Activated naive CD8-positive, alpha-beta T cell treated with anti-CD3 and anti-CD28 coated beads, Interleukin-2, amount 50 U/mL, for 24 hours (primary cell): ENCODE results near the gene PEX7.
"Not testable (repeated sequence)": the region's sequence is repeated elsewhere in the genome, so short reads cannot be mapped to it uniquely, and the experiment has no call there.

Source experiments
- ATAC-seq: fragments of 150-1000 bp; cut with Tn5 transposase; one replicate; pipeline ENCODE4 v1.10.0; 2021
- DNase-seq: peaks from one replicate; pipeline ENCODE4 v3.0.0; 2021
- H3K27ac Mint-ChIP-seq: one replicate; pipeline ENCODE4 v1.8.0; 2021; ENCODE audit warnings: mild to moderate bottlenecking, mixed read lengths
- H3K27me3 Mint-ChIP-seq: one replicate; pipeline ENCODE4 v1.8.0; 2021; ENCODE audit warnings: mixed read lengths
- H3K36me3 Mint-ChIP-seq: one replicate; pipeline ENCODE4 v1.8.0; 2021; ENCODE audit warnings: low read depth, mixed read lengths
- H3K4me1 Mint-ChIP-seq: one replicate; pipeline ENCODE4 v1.8.0; 2021; ENCODE audit warnings: mixed read lengths
- H3K4me3 Mint-ChIP-seq: one replicate; pipeline ENCODE4 v1.8.0; 2021; ENCODE audit warnings: mild to moderate bottlenecking, moderate library complexity, mixed read lengths
- H3K9me3 Mint-ChIP-seq: one replicate; pipeline ENCODE4 v1.8.0; 2021; ENCODE audit warnings: mixed read lengths

PEX7 gene

DNA sequence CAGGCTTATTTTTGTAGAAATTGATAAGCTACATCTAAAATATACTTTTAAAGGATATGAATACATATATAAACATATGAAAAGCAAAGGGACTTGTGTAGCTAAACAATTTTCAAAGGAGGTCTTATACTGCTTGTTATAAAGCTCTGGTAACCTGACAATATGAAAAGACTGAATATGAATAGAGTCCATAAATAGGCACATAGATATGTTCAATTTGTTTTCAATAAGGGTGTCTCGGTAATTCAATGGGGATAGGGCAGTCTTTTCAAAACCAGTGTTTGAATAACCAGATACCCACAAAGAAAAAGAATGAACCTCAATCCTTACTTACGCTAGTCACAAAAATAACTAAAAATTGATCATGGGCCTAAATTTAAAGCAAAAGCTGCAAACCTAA is 20.8 kb upstream of the PEX7 start:
- Mint-ChIP-seq H3K36me3 (no peaks in the 10 kb centered on the region), H3K4me1 (no peaks in the 10 kb centered on the region), H3K27me3 (no peaks in the 10 kb centered on the region), H3K9me3 (no peaks in the 10 kb centered on the region), H3K27ac (no peak overlapping the region), H3K4me3 (no peak overlapping the region)
- no peak for ATAC-seq
- DNase-seq: no peak

DNA sequence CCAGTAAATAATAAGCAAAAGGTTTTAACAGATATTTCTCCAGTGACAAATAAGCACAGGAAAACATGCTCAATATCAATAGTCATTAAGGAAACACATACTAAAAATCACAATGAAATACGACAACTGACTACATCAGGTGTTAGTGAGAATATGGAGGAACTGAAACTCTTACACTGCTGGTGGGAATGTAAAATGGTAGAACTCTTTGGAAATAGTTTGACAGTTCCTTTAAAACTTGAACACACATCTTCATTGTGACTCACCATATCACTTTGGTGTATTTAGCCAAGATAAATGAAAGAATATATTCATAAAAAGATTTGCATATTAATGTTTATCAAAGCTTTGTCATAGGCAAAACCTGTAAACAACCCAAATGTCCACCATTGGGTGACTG is 18.8 kb upstream of the PEX7 start:
- DNase-seq (no peak), ATAC-seq (no peak)
- H3K9me3 Mint-ChIP-seq: no peaks in the 10 kb centered on the region
- no peak overlapping the region for H3K4me3 Mint-ChIP-seq
- no peaks in the 10 kb centered on the region for H3K4me1 Mint-ChIP-seq
- H3K36me3 Mint-ChIP-seq: no peaks in the 10 kb centered on the region
- H3K27ac Mint-ChIP-seq: no peak overlapping the region
- no peaks in the 10 kb centered on the region for H3K27me3 Mint-ChIP-seq

GRCh38 chr6:136809091-136809860 is 13.1 kb upstream of the PEX7 start:
- ATAC-seq (no peak), DNase-seq (no peak)
- H3K27ac Mint-ChIP-seq: no peak overlapping the region
- H3K4me3 Mint-ChIP-seq: no peak overlapping the region
- no peaks in the 10 kb centered on the region for H3K36me3 Mint-ChIP-seq
- no peaks in the 10 kb centered on the region for H3K4me1 Mint-ChIP-seq
- H3K9me3 Mint-ChIP-seq: no peaks in the 10 kb centered on the region
- H3K27me3 Mint-ChIP-seq: no peaks in the 10 kb centered on the region

DNA sequence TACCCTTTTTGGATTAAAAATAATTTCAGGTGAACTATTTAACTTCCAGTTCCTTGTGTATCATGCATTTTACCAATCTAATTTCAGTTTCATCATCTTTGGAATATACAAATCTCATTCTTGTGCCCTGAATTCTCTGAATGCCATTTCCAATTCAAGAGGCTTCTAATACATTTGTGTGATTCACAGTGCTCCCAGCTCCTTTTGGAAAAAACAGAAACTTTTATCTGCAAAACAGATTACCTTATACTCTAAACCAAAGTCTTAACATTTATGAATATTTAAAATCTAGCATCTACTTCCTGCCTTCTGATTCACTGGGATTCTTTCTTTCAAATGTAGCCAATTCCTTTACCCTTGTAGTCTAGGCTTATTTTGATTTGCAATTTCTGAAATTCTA is 11.1 kb upstream of the PEX7 start:
- Mint-ChIP-seq H3K27ac (no peak overlapping the region), H3K36me3 (no peaks in the 10 kb centered on the region), H3K9me3 (no peaks in the 10 kb centered on the region), H3K4me3 (no peak overlapping the region), H3K27me3 (peaks cover 1% of the 10 kb centered on the region), H3K4me1 (peaks cover 2% of the 10 kb centered on the region)
- no peak for ATAC-seq
- DNase-seq: no peak

DNA sequence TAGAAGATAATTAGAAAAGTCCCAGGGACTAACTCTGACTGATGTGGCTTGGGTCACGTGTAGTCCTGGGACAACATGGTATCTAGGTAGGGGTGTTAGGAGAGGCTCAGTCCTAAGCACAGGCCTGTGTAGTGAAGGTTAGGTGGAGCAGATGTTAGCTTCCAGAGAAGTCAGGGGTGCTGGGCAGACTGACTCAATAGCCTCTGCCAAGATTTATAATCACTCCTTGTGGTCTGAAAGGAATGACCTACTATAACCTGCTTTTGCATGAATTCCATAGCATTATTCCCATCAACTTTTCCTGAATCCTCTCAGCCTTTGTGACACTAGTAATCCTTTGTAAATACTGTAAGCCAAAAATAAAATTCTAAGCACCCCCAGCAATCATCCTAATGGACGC is 10.2 kb upstream of the PEX7 start:
- DNase-seq (no peak), ATAC-seq (no peak)
- Mint-ChIP-seq H3K4me3 (no peak overlapping the region), H3K36me3 (no peaks in the 10 kb centered on the region), H3K9me3 (no peaks in the 10 kb centered on the region), H3K27me3 (peaks cover 1% of the 10 kb centered on the region), H3K27ac (no peak overlapping the region), H3K4me1 (peaks cover 2% of the 10 kb centered on the region)

DNA sequence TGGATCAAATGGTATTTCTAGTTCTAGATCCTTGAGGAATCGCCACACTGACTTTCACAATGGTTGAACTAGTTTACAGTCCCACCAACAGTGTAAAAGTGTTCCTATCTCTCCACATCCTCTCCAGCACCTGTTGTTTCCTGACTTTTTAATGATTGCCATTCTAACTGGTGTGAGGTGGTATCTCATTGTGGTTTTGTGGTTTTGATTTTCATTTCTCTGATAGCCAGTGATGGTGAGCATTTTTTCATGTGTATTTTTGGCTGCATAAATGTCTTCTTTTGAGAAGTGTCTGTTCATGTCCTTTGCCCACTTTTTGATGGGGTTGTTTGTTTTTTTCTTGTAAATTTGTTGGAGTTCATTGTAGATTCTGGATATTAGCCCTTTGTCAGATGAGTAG is 6.8 kb upstream of the PEX7 start:
- not testable (repeated sequence) for H3K27me3 Mint-ChIP-seq, H3K27ac Mint-ChIP-seq, H3K9me3 Mint-ChIP-seq, H3K4me3 Mint-ChIP-seq, H3K36me3 Mint-ChIP-seq, ATAC-seq, H3K4me1 Mint-ChIP-seq, DNase-seq

- Mint-ChIP-seq H3K27ac (no peak overlapping the region), H3K27me3 (peaks cover 6% of the 10 kb centered on the region), H3K4me3 (no peak overlapping the region), H3K36me3 (no peaks in the 10 kb centered on the region), H3K4me1 (peaks cover 5% of the 10 kb centered on the region), H3K9me3 (no peaks in the 10 kb centered on the region)
- ATAC-seq (no peak), DNase-seq (no peak)
These were observed 5.7 kb upstream of the PEX7 start for GRCh38 chr6:136816656-136817055.

DNA sequence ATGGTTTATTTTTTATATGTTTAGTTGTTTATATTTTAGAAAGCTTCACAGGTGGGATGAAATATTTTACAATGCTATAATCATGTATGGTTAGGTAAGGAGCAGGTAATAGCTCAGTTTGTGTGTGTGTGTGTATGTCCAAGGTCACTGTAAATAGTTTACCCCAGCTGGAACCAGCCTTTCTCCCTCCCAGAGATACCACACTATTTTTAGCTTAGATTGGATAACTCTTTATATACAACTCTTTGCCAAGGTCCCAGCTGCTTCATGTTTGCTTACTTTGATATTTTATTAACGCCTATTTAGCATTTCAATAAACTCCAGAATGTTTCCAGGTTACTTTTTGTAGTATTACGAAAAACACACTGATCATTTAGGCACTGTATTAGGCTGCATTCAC is 1.8 kb upstream of the PEX7 start:
- Mint-ChIP-seq H3K4me1 (peaks cover 21% of the 10 kb centered on the region), H3K27ac (no peak overlapping the region), H3K36me3 (peaks cover 11% of the 10 kb centered on the region), H3K27me3 (peaks cover 5% of the 10 kb centered on the region), H3K4me3 (no peak overlapping the region), H3K9me3 (no peaks in the 10 kb centered on the region)
- ATAC-seq (no peak), DNase-seq (no peak)

DNA sequence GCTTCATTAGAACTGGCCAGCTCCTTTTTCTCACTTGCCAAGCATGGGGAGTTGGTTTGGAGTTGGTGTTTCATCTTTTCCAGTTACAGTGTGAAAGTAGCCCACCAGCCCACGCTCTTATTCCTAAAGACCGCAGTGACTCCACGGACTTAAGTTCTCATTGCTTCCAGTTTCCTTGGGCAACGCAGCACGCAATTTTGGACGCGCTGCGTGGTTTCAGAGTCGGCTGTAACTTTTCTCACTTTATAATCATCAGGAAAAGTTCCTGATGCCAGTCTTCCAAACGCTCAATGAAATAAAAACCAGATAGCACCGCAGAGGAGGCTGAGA is 381 bp upstream of the PEX7 start:
- ATAC-seq: peak; percentile 6

DNA sequence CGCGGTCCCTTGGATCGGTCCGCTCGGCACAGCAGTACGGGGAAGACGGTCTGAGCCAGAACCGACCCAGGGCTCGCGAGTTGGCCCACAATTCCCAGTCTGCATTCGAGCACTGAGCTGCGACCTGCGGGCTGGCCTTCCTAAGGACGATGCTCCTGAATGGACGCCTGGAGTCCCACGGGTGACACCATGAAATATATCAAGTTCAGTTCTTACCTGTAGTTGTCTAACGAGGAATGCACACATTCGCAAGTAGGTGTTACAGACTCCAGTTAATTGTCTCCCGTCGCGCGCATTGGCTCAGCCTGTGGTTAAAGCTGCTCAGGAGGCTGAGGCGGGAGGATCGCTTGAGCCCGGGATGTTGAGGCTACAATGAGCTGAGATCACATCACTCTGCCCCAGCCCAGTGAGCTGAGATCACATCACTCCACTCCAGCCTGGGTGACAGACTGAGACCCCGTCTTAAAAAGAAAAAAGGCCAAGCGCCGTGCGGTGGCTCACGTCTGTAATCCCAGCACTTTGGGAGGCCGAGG is 802 bp downstream of the PEX7 start:
- H3K4me1 Mint-ChIP-seq: peaks cover 24% of the 10 kb centered on the region
- ATAC-seq (no peak), DNase-seq (no peak)

More for the DNA sequence above, 381 bp upstream of the PEX7 start:
- Mint-ChIP-seq H3K27ac (peak overlapping the region; percentile 99), H3K4me1 (peaks cover 24% of the 10 kb centered on the region), H3K9me3 (no peaks in the 10 kb centered on the region), H3K36me3 (peaks cover 20% of the 10 kb centered on the region), H3K27me3 (peaks cover 4% of the 10 kb centered on the region), H3K4me3 (peak overlapping the region; percentile 96)
- DNase-seq: peak; percentile 25

GRCh38 chr6:136826216-136826615 is 3.8 kb downstream of the PEX7 start:
- Mint-ChIP-seq H3K9me3 (peaks cover 8% of the 10 kb centered on the region), H3K27ac (no peak overlapping the region), H3K4me1 (peaks cover 27% of the 10 kb centered on the region), H3K36me3 (peaks cover 38% of the 10 kb centered on the region), H3K4me3 (no peak overlapping the region), H3K27me3 (no peaks in the 10 kb centered on the region)
- ATAC-seq: no peak
- DNase-seq: no peak

More for the DNA sequence above, 802 bp downstream of the PEX7 start:
- Mint-ChIP-seq H3K36me3 (peaks cover 24% of the 10 kb centered on the region), H3K4me3 (peak overlapping the region; percentile 96), H3K27me3 (no peaks in the 10 kb centered on the region), H3K27ac (peak overlapping the region; percentile 92), H3K9me3 (no peaks in the 10 kb centered on the region)

DNA sequence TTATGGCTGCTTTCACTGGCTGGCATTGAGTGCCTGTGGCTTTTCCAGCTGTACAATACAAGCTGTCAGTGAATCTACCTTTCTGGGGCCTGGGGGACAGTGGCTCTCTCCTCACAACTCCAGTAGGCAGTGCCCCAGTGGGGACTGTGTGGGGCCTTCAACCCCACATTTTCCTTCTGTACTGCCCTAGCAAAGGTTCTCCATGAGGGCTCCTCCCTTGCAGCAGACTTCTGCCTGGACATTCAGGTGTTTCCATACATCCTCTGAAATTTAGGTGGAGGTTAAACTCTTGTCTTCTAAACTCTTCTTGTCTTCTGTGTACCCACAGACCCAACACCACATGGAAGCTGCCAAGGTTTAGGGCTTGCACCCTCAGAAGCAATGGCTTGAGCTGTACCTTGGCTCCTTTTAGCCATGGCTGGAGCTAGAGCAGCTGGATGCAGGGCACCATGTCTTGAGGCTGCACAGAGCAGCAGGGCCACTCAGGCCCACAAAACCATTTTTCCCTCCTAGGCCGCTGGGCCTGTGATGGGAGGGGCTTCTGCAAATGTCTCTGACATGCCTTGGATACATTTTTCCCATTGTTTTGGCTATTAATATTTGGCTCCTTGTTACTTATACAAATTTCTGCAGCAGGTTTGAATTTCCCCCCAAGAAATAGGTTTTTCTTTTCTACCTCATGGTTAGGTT is 9.6 kb downstream of the PEX7 start:
- ATAC-seq (no peak), DNase-seq (no peak)
- Mint-ChIP-seq H3K9me3 (peaks cover 24% of the 10 kb centered on the region), H3K4me3 (no peak overlapping the region), H3K4me1 (peaks cover 3% of the 10 kb centered on the region), H3K36me3 (peaks cover 50% of the 10 kb centered on the region), H3K27ac (no peak overlapping the region), H3K27me3 (no peaks in the 10 kb centered on the region)

DNA sequence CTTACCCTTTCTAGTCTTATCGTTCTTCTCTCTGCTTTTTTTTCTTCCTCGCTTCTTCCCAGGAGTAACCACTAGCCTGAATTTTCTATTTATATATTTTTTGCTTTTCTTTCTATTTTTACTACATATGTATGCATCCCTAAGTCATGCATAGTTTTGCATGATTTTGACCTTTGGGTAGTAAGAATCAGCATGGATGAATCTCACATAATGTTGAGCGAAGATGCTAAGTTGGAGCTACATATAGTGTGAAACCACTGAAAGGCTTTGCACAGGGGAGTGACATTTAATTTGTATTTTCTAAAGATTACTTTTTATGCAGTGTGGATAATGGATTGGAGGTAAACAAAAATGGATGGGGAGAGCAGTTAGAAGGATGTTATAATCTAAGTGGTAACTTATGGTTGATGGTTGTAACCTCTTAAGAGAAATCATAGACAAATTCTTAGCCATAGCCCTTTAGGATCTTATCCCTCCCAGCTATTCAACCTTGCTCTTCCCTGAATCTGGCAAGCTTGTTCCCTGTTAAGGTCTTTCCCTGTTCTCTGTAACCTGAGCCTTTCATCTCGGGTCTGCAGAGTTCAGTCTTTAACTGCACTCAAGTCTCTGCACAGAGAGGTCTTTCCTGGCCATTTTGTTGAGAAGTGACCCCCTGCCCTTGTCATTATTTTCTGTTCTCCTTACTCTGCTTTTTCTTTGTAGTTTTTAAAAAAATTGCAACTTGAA is 18.0 kb downstream of the PEX7 start:
- Mint-ChIP-seq H3K9me3 (no peaks in the 10 kb centered on the region), H3K36me3 (peaks cover 3% of the 10 kb centered on the region), H3K27me3 (no peaks in the 10 kb centered on the region), H3K27ac (no peak overlapping the region), H3K4me1 (no peaks in the 10 kb centered on the region), H3K4me3 (no peak overlapping the region)
- ATAC-seq (no peak), DNase-seq (no peak)

GRCh38 chr6:136843210-136843609 is 20.8 kb downstream of the PEX7 start:
- Mint-ChIP-seq H3K36me3 (peaks cover 14% of the 10 kb centered on the region), H3K27ac (no peak overlapping the region), H3K9me3 (no peaks in the 10 kb centered on the region), H3K4me1 (no peaks in the 10 kb centered on the region), H3K4me3 (no peak overlapping the region), H3K27me3 (no peaks in the 10 kb centered on the region)
- DNase-seq (no peak), ATAC-seq (no peak)

DNA sequence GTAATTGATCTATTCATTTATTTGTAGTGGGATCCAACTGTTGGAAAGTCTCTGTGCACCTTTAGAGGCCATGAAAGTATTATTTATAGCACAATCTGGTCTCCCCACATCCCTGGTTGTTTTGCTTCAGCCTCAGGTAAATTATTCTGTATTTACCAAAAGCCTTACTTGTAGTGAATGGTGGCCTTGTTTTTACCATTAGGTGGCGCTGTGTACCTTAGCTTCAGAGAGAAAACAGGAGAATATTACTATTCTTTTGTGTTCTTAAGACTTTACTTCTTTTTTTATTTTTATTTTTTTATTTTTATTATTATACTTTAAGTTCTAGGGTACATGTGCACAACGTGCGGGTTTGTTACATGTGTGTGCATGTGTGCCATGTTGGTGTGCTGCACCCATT is 23.7 kb downstream of the PEX7 start:
- Mint-ChIP-seq H3K36me3 (peaks cover 36% of the 10 kb centered on the region), H3K27ac (no peak overlapping the region), H3K4me1 (no peaks in the 10 kb centered on the region), H3K9me3 (peaks cover 4% of the 10 kb centered on the region), H3K27me3 (no peaks in the 10 kb centered on the region), H3K4me3 (no peak overlapping the region)
- DNase-seq (peak; percentile 21), ATAC-seq (no peak)
